ENCODE results near the gene CASP10. TPM values are rescaled to one million over a fixed set of nuclear protein-coding genes. Genes with fewer than 3 reads are reported as not detected.

The CASP10 gene
- total and polyA plus RNA-seq, 9 of the 15 experiments (the other 6 are each of a cell fraction or from before 2014, with no cell fraction given) = 7.1 to 20.4 (median 10.8) TPM

- H2AFZ ChIP-seq (ENCODE audit: low read depth, low read length) = no peak overlapping the region
- no TSS peak for BruUV-seq (replicated peaks)
- in situ Hi-C loops (cut with MboI) = loop anchor here (25.0 kb wide), 1 partner anchor 1256 kb away; the partner anchor contains the start of genes MAIP1 and TYW5
- peaks cover 28% of the 10 kb centered on the region; the same call in 2 of the 3 replicates for H3K36me3 ChIP-seq (ENCODE audit: control insufficient read depth, insufficient read depth, low read length)
- peaks cover 17 to 23% of the 10 kb centered on the region in 2 experiments; a peak in 4 of 5 replicates for H3K4me1 ChIP-seq (replicated peaks in 1 of 2; ENCODE audit: control insufficient read depth in 2 of 2, insufficient read depth in 2 of 2, low read length in 2 of 2)
- POLR2A ChIA-PET = interaction anchor here (0.6 to 3.9 kb wide), 3 partner anchors 14 to 145 kb away, joined by 3 to 24 read pairs (median 4); no protein-coding TSS in a partner anchor
- no peak overlapping the region for H3K4me3 ChIP-seq
- no peaks in the 10 kb centered on the region for H3K79me2 ChIP-seq (ENCODE audit: control insufficient read depth, insufficient read depth, low read length)
- no peak overlapping the region for H3K9ac ChIP-seq (ENCODE audit: insufficient read depth in 1 of 2, low read depth in 2 of 2, low read length in 2 of 2)
- intact Hi-C loops (cut with micrococcal nuclease) = no loop called here
- FAIRE-seq (peak; percentile 19), ATAC-seq (no peak), DNase-seq (ENCODE audit: extremely low read depth in 1 of 4, low spot score in 3 of 4) (no peak)
- no peak overlapping the region for H3K4me2 ChIP-seq (ENCODE audit: insufficient read depth, low read length)
- H3K27ac ChIP-seq (ENCODE audit: extremely low read depth, low read depth, low read length) = no peak overlapping the region
- CTCF ChIA-PET (ENCODE audit: low intra/inter-chr PET ratio) = no interaction called here
- 75% methylated on average over 6 of the region's 6 CpGs for WGBS (ENCODE audit: insufficient coverage, low coverage, missing lambda C conversion rate)
- no peaks in the 10 kb centered on the region for H3K27me3 ChIP-seq (ENCODE audit: control insufficient read depth in 2 of 2, insufficient read depth in 2 of 2, low read length in 2 of 2)
- H3K9me3 ChIP-seq (replicated peaks; ENCODE audit: control insufficient read depth, insufficient read depth, low read depth, low read length) = no peaks in the 10 kb centered on the region
- H4K20me1 ChIP-seq (replicated peaks; ENCODE audit: control insufficient read depth, insufficient read depth, low read length) = no peaks in the 10 kb centered on the region
- H3K9me1 ChIP-seq (ENCODE audit: control insufficient read depth, insufficient read depth, low read length) = no peaks in the 10 kb centered on the region
- TF ChIP-seq ZNF408 (CRISPR knock-in tag; IDR thresholded peaks at IDR 0.05; ENCODE audit: low read depth) = no peak
- TF ChIP-seq JUND (IDR thresholded peaks at IDR 0.05; ENCODE audit: borderline replicate concordance, low read depth, low read length) = peak; percentile 66; the same call in 1 of the 2 replicates
- TF ChIP-seq JUND (tag; IDR thresholded peaks at IDR 0.05; ENCODE audit: borderline replicate concordance, low read depth, low read length) = 0 out of 3 replicates have a peak, but pooled peaks have one; percentile 31
- TF ChIP-seq JUN (IDR thresholded peaks at IDR 0.05; ENCODE audit: borderline replicate concordance, low read depth, low read length) = peak; percentile 70
- no peak for TF ChIP-seq JUN (CRISPR knock-in tag; IDR thresholded peaks at IDR 0.05; ENCODE audit: borderline replicate concordance)
- no peak for TF ChIP-seq PTTG1 (tag; IDR thresholded peaks at IDR 0.05; ENCODE audit: low read depth)
- TF ChIP-seq SRSF7 (optimal IDR thresholded peaks at IDR 0.05; ENCODE audit: low read depth, low read length) = no peak
- no peak for TF ChIP-seq MGA (IDR thresholded peaks at IDR 0.05)
- TF ChIP-seq MEF2A (IDR thresholded peaks at IDR 0.05; ENCODE audit: control insufficient read depth, low read depth, low read length) = peak; percentile 81
- TF ChIP-seq ZSCAN32 (CRISPR knock-in tag; IDR thresholded peaks at IDR 0.05) = no peak
- no peak for TF ChIP-seq KAT2B (IDR thresholded peaks at IDR 0.05; ENCODE audit: low read depth, low read length)
- TF ChIP-seq FOSL1 (tag; conservative IDR thresholded peaks at IDR 0.05) = peak; percentile 43; the same call in 1 of the 2 replicates
Observed at GRCh38 chr2:201218780-201219179, 35.8 kb downstream of the CASP10 start.

Measured in K562 (cell line).